Smooth muscle cell of bladder (primary cell): Measurements from ENCODE around the gene TTYH3. TPM values are rescaled to one million over a fixed set of nuclear protein-coding genes. Genes with fewer than 3 reads are reported as not detected.

Experiments used
- total RNA-seq: library from RNA; depleted of rRNA; stranded (reverse); fragments of >200 nt; gene quantifications from 2 replicates; pipeline ENCODE4 v1.2.3, GENCODE V29; 2014

The TTYH3 gene
- total RNA-seq = 27.9 TPM in 2 replicates

GRCh38 chr7:2631946-2632732 is at the start of gene TTYH3:
Gene TTYH3, plus strand, starts transcription at chr7:2631986. Its CDS starts 170 bp downstream, at chr7:2632156.

DNA sequence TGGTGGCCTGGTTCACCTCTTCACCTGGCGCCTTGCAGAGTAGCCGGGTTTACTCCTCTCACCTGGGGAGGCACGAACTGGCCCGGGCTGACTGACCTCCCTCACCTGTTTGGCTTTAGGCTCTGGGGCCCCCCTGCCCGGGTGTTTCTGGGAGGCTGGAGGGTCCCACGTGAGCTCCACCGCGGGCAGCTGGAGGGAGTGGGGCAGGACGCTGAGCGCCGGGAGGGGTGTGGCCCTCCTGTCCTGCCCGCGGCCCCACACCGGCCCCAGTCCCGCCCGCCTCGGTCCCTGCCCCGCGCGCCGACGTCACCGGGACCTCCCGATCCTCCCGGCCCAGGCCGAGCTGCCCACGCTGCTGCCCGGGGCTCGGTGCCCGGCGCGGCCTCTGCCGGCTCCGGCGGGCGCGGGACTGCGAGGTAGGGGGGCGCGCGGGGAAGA is 56.1 kb downstream of the TTYH3 start, which contains the start of gene AMZ1:
TSS of gene AMZ1 (plus strand) at position 322 of the 438 bp plus-strand sequence. CDS start 12,250 bp downstream, outside the sequence.

Other genes starting within 250 kb of the TTYH3 start
- 2.6 and 7.1 TPM in 2 replicates for gene CHST12, start 228.4 kb upstream of the TTYH3 start, total RNA-seq
- gene GRIFIN, start 155.6 kb upstream of the TTYH3 start, total RNA-seq = not detected in 2 replicates
- gene LFNG, start 112.2 kb upstream of the TTYH3 start, total RNA-seq = 0.43 and 3.3 TPM in 2 replicates
- 15.4 and 23.3 TPM in 2 replicates for gene BRAT1, start 76.5 kb upstream of the TTYH3 start, total RNA-seq
- 7.4 and 11.7 TPM in 2 replicates for gene IQCE, start 73.0 kb upstream of the TTYH3 start, total RNA-seq
- gene AMZ1, start 56.2 kb downstream of the TTYH3 start, total RNA-seq = 0.28 TPM in 2 replicates
- gene GNA12, start 212.3 kb downstream of the TTYH3 start, total RNA-seq = 17.6 and 22.9 TPM in 2 replicates